ENCODE data around the gene SETBP1. TPM values are rescaled to one million over a fixed set of nuclear protein-coding genes. Genes with fewer than 3 reads are reported as not detected.

SETBP1 gene
- total RNA-seq, 1 experiment from 2014 or later = 9.6 TPM

- Mint-ChIP-seq H3K9me3 (peaks cover 13% of the 10 kb centered on the region), H3K4me1 (peaks cover 4% of the 10 kb centered on the region; the same call in 1 of the 2 replicates), H3K27ac (no peak overlapping the region), H3K27me3 (ENCODE audit: low read depth) (no peaks in the 10 kb centered on the region), H3K4me3 (no peak overlapping the region), H3K36me3 (peaks cover 7% of the 10 kb centered on the region)
- ChIA-PET CTCF (interaction anchor here (0.6 kb wide), 1 partner anchor 215 kb away, joined by 3 read pairs; no protein-coding TSS in a partner anchor), POLR2A (no interaction called here)
- ATAC-seq (no peak), DNase-seq (ENCODE audit: low spot score) (no peak)
- TF ChIP-seq PRDM15 (CRISPR knock-in tag; IDR thresholded peaks at IDR 0.05) = no peak
- TF ChIP-seq STAT6 (CRISPR knock-in tag; conservative IDR thresholded peaks at IDR 0.05; ENCODE audit: low read depth) = no peak
- no peak for TF ChIP-seq ZNF138 (CRISPR knock-in tag; conservative IDR thresholded peaks at IDR 0.05)
- no peak for TF ChIP-seq SOX15 (CRISPR knock-in tag; IDR thresholded peaks at IDR 0.05)
These were observed 317.7 kb downstream of the SETBP1 start for GRCh38 chr18:44998360-44998759.

- no peak for DNase-seq (ENCODE audit: low spot score)
- no peak for TF ChIP-seq ZBTB43 (CRISPR knock-in tag; IDR thresholded peaks at IDR 0.05)
- TF ChIP-seq ZNF121 (CRISPR knock-in tag; IDR thresholded peaks at IDR 0.05) = no peak
- no peak for TF ChIP-seq E2F4 (CRISPR knock-in tag; IDR thresholded peaks at IDR 0.05; ENCODE audit: borderline replicate concordance, low read depth)
- TF ChIP-seq ZNF232 (CRISPR knock-in tag; IDR thresholded peaks at IDR 0.05) = no peak
- TF ChIP-seq HMGA2 (CRISPR knock-in tag; IDR thresholded peaks at IDR 0.05) = no peak
- no peak for TF ChIP-seq FOXK1 (CRISPR knock-in tag; IDR thresholded peaks at IDR 0.05)
- TF ChIP-seq ZNF263 (CRISPR knock-in tag; IDR thresholded peaks at IDR 0.05; ENCODE audit: low read depth) = no peak
- TF ChIP-seq TEAD1 (CRISPR knock-in tag; IDR thresholded peaks at IDR 0.05) = no peak
- no peak for TF ChIP-seq HMGXB4 (CRISPR knock-in tag; IDR thresholded peaks at IDR 0.05)
- Mint-ChIP-seq H3K4me3 (no peak overlapping the region), H3K4me1 (peaks cover 4% of the 10 kb centered on the region; the same call in 1 of the 2 replicates), H3K36me3 (no peaks in the 10 kb centered on the region), H3K27ac (no peak overlapping the region), H3K27me3 (ENCODE audit: low read depth) (no peaks in the 10 kb centered on the region), H3K9me3 (no peaks in the 10 kb centered on the region; the same call in 1 of the 2 replicates)
- ATAC-seq = no peak
- CTCF ChIA-PET = no interaction called here
- POLR2A ChIA-PET = no interaction called here
These were observed 323.9 kb downstream of the SETBP1 start for GRCh38 chr18:45004546-45005080.
